ENCODE results near the gene NOTCH4.
"Not testable (repeated sequence)": the region's sequence is repeated elsewhere in the genome, so short reads cannot be mapped to it uniquely, and the experiment has no call there.

Gene NOTCH4

GRCh38 chr6:32223258-32224235, at the start of gene NOTCH4:
NOTCH4 (minus strand) TSS chr6:32224067; CDS start chr6:32223928, 139 bp downstream.
- no peak for DNase-seq (ENCODE audit: extremely low spot score)
- ChIA-PET CTCF (interaction anchor here (0.5 kb wide), 1 partner anchor 9 kb away, joined by 6 read pairs; no protein-coding TSS in a partner anchor), POLR2A (no interaction called here)
- no peak for TF ChIP-seq LEF1 (IDR thresholded peaks at IDR 0.05; ENCODE audit: borderline replicate concordance)
- no peak for TF ChIP-seq L3MBTL2 (conservative IDR thresholded peaks at IDR 0.05)
- TF ChIP-seq FOXK2 (IDR thresholded peaks at IDR 0.05) = no peak
- TF ChIP-seq BHLHE40 (IDR thresholded peaks at IDR 0.05; ENCODE audit: borderline replicate concordance) = no peak
- no peak for TF ChIP-seq CTBP1 (IDR thresholded peaks at IDR 0.05; ENCODE audit: borderline replicate concordance)
- no peak for TF ChIP-seq FOXA1 (IDR thresholded peaks at IDR 0.05)
- no peak for TF ChIP-seq SUZ12 (IDR thresholded peaks at IDR 0.05)
- no peak for TF ChIP-seq NFRKB (IDR thresholded peaks at IDR 0.05)
- no peak for TF ChIP-seq TARDBP (IDR thresholded peaks at IDR 0.05)
- no peak for TF ChIP-seq SP1 (IDR thresholded peaks at IDR 0.05)
- TF ChIP-seq FOXM1 (IDR thresholded peaks at IDR 0.05; ENCODE audit: borderline replicate concordance) = no peak
- TF ChIP-seq ELF4 (IDR thresholded peaks at IDR 0.05) = no peak
- TF ChIP-seq ZNF384 (IDR thresholded peaks at IDR 0.05) = no peak
- TF ChIP-seq PKNOX1 (IDR thresholded peaks at IDR 0.05) = no peak
- no peak for TF ChIP-seq ARNT (IDR thresholded peaks at IDR 0.05)

GRCh38 chr6:32271429-32271828, 47.6 kb upstream of the NOTCH4 start:
- ChIA-PET CTCF (no interaction called here), POLR2A (no interaction called here)
- TF ChIP-seq ELF4 (IDR thresholded peaks at IDR 0.05) (no peak), ZNF384 (IDR thresholded peaks at IDR 0.05) (no peak), PKNOX1 (IDR thresholded peaks at IDR 0.05) (no peak), TARDBP (IDR thresholded peaks at IDR 0.05) (no peak), FOXA1 (IDR thresholded peaks at IDR 0.05) (no peak), HDGF (IDR thresholded peaks at IDR 0.05; ENCODE audit: borderline replicate concordance) (no peak), SUZ12 (IDR thresholded peaks at IDR 0.05) (no peak), ARNT (IDR thresholded peaks at IDR 0.05) (no peak), FOXK2 (IDR thresholded peaks at IDR 0.05) (no peak), FOXM1 (IDR thresholded peaks at IDR 0.05; ENCODE audit: borderline replicate concordance) (no peak), NFRKB (IDR thresholded peaks at IDR 0.05) (no peak), LEF1 (IDR thresholded peaks at IDR 0.05; ENCODE audit: borderline replicate concordance) (no peak), L3MBTL2 (conservative IDR thresholded peaks at IDR 0.05) (no peak), CTBP1 (IDR thresholded peaks at IDR 0.05; ENCODE audit: borderline replicate concordance) (no peak), SP1 (IDR thresholded peaks at IDR 0.05) (no peak), BHLHE40 (IDR thresholded peaks at IDR 0.05; ENCODE audit: borderline replicate concordance) (no peak)
- DNase-seq (ENCODE audit: extremely low spot score) = no peak

- POLR2A ChIA-PET; DNase-seq (ENCODE audit: extremely low spot score); CTCF ChIA-PET: not testable (repeated sequence)
Observed at GRCh38 chr6:32268459-32268858, 44.6 kb upstream of the NOTCH4 start.

GRCh38 chr6:32267035-32267434, 43.2 kb upstream of the NOTCH4 start:
- no peak for DNase-seq (ENCODE audit: extremely low spot score)
- POLR2A ChIA-PET = no interaction called here
- CTCF ChIA-PET = no interaction called here
- TF ChIP-seq SUZ12 (IDR thresholded peaks at IDR 0.05) (no peak), PKNOX1 (IDR thresholded peaks at IDR 0.05) (no peak), HDGF (IDR thresholded peaks at IDR 0.05; ENCODE audit: borderline replicate concordance) (no peak), NFRKB (IDR thresholded peaks at IDR 0.05) (no peak), ZNF384 (IDR thresholded peaks at IDR 0.05) (no peak), BHLHE40 (IDR thresholded peaks at IDR 0.05; ENCODE audit: borderline replicate concordance) (no peak), FOXA1 (IDR thresholded peaks at IDR 0.05) (no peak), ELF4 (IDR thresholded peaks at IDR 0.05) (no peak), CTBP1 (IDR thresholded peaks at IDR 0.05; ENCODE audit: borderline replicate concordance) (no peak), FOXM1 (IDR thresholded peaks at IDR 0.05; ENCODE audit: borderline replicate concordance) (no peak), FOXK2 (IDR thresholded peaks at IDR 0.05) (no peak), L3MBTL2 (conservative IDR thresholded peaks at IDR 0.05) (no peak), LEF1 (IDR thresholded peaks at IDR 0.05; ENCODE audit: borderline replicate concordance) (no peak), ARNT (IDR thresholded peaks at IDR 0.05) (no peak), SP1 (IDR thresholded peaks at IDR 0.05) (no peak), TARDBP (IDR thresholded peaks at IDR 0.05) (no peak)

- POLR2A ChIA-PET; DNase-seq (ENCODE audit: extremely low spot score): not testable (repeated sequence)
- CTCF ChIA-PET = interaction anchor here (0.7 kb wide), 1 partner anchor 12 kb away, joined by 3 read pairs; no protein-coding TSS in a partner anchor
Observed at GRCh38 chr6:32257262-32257661, 33.4 kb upstream of the NOTCH4 start.
